Left renal pelvis (tissue), 4 donors: Measurements from ENCODE around the gene POLR2F. TPM values are rescaled to one million over a fixed set of nuclear protein-coding genes. Genes with fewer than 3 reads are reported as not detected.

Experiments used
- DNase-seq, 4 donors: peaks; one replicate each; pipeline ENCODE4 v3.0.0-alpha.2; 2013; ENCODE audit warnings: low read depth in 4 of 4, low spot score in 3 of 4
- polyA plus RNA-seq, 4 donors: library from polyadenylated mRNA; unstranded; fragments of 120-200 nt; gene quantifications; one replicate each; pipeline ENCODE4 v1.2.1, GENCODE V29; 2013; ENCODE audit not compliant: insufficient read length in 4 of 4

POLR2F gene
- polyA plus RNA-seq, 4 donors: 47.9 to 74.8 (median 61.7) TPM

- no peak for DNase-seq
Measured at GRCh38 chr22:37996515-37997246, 43.2 kb downstream of the POLR2F start.

DNA sequence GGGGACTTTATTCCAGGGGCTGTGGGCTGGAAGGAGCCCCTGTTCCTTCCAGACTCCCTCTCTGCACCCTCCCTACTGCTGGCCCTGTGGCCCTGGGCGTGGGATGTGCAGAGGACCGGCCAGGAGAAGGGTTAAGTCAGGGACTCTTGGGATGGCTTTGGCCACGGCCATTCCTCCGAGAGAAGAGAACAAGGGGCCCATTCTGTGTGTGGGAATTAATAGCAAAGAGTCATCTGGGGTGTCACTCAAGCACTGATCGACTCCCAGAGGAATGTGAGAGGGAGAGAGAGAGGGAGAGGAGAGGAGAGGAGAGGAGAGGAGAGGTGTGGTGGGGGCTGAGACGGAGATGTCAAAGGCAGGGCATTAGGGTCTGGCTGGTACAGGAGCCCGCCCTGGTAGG, 45.0 kb downstream of the POLR2F start:
- no peak for DNase-seq

GRCh38 chr22:37999236-37999635, 45.7 kb downstream of the POLR2F start:
- no peak for DNase-seq

DNA sequence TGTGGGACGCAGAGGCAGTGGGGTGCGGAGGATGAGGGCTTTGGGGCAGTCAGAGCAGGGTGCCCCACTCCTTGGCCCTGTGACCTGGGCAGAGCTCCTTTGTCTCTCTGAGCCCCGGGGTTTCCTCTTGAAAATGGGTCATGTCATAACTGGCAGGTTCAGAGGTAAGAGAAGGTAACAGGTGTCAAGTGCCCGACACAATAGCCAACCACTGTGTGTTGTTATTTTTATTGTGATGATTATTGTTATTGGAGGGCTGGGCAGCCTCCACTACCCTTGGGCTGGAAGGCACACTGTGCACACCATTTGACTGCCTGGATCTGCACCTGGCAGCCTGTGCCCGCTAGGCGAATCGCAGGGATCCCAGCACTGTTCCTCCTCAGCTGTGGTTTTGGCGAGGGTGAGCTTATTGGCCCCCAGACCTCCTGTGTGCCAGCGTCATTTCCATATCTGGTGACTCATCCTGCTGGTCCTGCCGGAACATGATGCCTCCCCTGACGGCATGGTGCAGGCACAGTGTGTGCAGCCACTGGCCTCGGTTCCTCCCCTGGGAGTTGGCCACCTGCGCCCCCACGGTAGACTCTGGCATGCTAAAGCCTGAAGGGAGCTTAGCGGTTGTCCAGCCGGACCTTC, 46.3 kb downstream of the POLR2F start:
- no peak for DNase-seq

GRCh38 chr22:38005943-38006342, 52.4 kb downstream of the POLR2F start:
- DNase-seq: no peak

- DNase-seq: no peak
Measured at GRCh38 chr22:38006906-38007305, 53.4 kb downstream of the POLR2F start.

DNA sequence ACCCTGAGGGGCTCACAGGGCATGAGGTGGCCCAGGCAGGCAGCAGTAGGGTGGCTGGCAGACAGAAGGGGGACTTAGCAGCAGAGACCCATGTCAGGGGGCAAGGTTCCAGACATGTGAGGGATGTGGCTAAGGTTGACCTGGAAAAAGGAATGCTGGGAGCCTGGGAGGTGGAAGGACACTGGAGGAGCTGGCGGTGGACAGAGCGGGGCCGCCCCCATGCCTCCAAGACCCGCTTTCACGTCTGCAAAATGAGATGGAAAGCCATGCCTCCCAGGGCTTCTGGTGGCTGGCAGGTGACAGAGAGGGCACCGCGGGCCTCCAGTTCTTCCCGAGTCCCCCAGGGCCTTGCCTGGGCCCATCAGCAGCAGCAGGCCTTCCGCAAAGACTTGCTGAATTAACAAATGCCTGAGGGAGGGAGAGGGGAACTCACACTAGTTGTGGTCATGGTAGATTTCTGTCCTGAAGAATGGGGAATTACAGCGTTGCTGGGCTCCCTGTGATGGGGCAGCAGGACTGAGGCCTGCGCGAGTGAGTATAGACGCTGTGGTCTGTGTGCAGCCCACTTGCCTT, 53.9 kb downstream of the POLR2F start:
- DNase-seq: no peak

- DNase-seq: no peak
Measured at GRCh38 chr22:38009000-38009806, 55.7 kb downstream of the POLR2F start.

DNA sequence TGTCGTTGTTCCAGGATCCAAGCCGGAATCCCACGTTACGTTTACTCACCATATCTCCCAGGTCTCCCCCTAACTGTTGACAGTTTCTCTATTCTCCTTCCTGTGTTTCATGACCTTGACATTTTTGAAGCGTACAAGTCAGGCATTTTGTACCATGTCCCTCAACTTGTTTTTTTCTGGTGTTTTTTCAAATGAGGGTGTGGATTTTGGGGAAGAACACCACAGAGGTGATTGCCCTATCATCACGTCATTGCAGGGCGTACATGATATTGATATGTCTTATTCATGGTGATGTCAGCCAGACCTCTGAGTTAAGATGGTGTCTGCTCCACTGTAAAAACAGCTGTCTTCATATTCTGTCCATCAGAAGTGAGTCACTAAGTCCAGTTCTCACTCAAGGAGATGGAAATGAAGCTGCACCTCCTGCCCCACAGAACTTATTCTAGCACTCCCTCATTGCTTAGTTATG, 59.1 kb downstream of the POLR2F start:
- DNase-seq: no peak

GRCh38 chr22:38014083-38014482, 60.6 kb downstream of the POLR2F start:
- no peak for DNase-seq

- DNase-seq: no peak
Measured at GRCh38 chr22:38016182-38017151, 63.0 kb downstream of the POLR2F start.

GRCh38 chr22:38017272-38017920, 63.9 kb downstream of the POLR2F start:
- DNase-seq: no peak

GRCh38 chr22:38017939-38018885, 64.7 kb downstream of the POLR2F start:
- DNase-seq: no peak

Other genes with a start within 250 kb of the POLR2F start
- 10 to 100 TPM in 3 of 4 donors, 1 to 10 TPM in 1; 5.7 to 18.6 (median 12.5) TPM for gene GCAT, start 145.8 kb upstream of the POLR2F start, polyA plus RNA-seq
- gene GALR3, start 130.3 kb upstream of the POLR2F start, polyA plus RNA-seq: not detected
- 10 to 100 TPM; 12.4 to 30.9 (median 25.6) TPM for gene ANKRD54, start 109.4 kb upstream of the POLR2F start, polyA plus RNA-seq
- gene EIF3L, start 104.3 kb upstream of the POLR2F start, polyA plus RNA-seq: 1,000 to 10,000 TPM in 2 of 4 donors, 100 to 1,000 TPM in 2; 927 to 1,098 (median 1,031) TPM
- gene MICALL1, start 47.4 kb upstream of the POLR2F start, polyA plus RNA-seq: 10 to 100 TPM; 17.4 to 28.2 (median 25.2) TPM
- 1 to 10 TPM; 4.2 to 7.0 (median 6.6) TPM for gene C22orf23, start 98 bp upstream of the POLR2F start, polyA plus RNA-seq
- 1 to 10 TPM; 1.0 to 2.6 (median 1.9) TPM for gene SOX10, start 30.9 kb downstream of the POLR2F start, polyA plus RNA-seq
- gene PICK1, start 103.7 kb downstream of the POLR2F start, polyA plus RNA-seq: 10 to 100 TPM; 23.0 to 44.9 (median 31.7) TPM
- 1 to 10 TPM; 1.2 to 2.4 (median 2.3) TPM for gene SLC16A8, start 130.5 kb downstream of the POLR2F start, polyA plus RNA-seq
- gene BAIAP2L2, start 157.0 kb downstream of the POLR2F start, polyA plus RNA-seq: 1 to 10 TPM; 1.3 to 8.4 (median 4.3) TPM
- gene PLA2G6, start 228.1 kb downstream of the POLR2F start, polyA plus RNA-seq: 10 to 100 TPM; 29.6 to 66.9 (median 35.2) TPM
- 1 to 10 TPM; 2.5 to 8.1 (median 3.8) TPM for gene MAFF, start 248.3 kb downstream of the POLR2F start, polyA plus RNA-seq